ENCODE results near the gene FAM228A. TPM values are rescaled to one million over a fixed set of nuclear protein-coding genes. Genes with fewer than 3 reads are reported as not detected.
"Not testable (repeated sequence)": the region's sequence is repeated elsewhere in the genome, so short reads cannot be mapped to it uniquely, and the experiment has no call there.

FAM228A gene
- total RNA-seq, 1 donor, result 0.10 TPM

DNA sequence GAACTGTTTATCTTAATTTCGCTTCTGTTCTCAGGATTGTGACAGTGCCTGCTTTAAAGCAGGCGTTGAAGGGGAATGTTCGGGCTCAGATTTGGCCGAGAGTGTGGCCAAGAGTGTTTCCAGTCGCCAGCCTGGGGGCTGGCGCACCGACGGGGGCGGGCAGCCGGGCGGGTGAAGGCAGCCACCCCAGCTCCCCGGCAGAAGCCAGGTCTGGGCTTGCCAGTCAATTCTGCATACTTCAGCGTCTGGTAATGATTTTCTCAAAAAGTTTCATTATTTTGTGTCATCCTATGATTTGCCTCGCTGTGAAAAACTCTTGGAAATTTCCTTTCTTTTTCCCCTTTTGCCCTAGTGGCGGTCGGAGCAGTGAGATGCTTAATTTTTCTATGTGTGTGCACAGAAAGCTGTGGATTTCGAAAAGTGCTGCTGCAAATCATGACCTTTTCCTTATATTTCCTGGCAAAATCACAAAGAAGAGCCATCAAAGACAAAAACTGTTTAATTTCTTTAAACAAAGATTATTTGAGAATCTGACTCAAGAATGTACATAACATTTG lies 856 bp downstream of the FAM228A start:
- Histone ChIP-seq H3K4me1 (ENCODE audit: insufficient read depth, low read length) (no peaks in the 10 kb centered on the region), H3K4me3 (ENCODE audit: low read length) (no peak overlapping the region), H3K9me3 (ENCODE audit: low read depth, low read length) (no peaks in the 10 kb centered on the region), H3K27me3 (ENCODE audit: insufficient read depth, low read length) (peaks cover 5% of the 10 kb centered on the region)

DNA sequence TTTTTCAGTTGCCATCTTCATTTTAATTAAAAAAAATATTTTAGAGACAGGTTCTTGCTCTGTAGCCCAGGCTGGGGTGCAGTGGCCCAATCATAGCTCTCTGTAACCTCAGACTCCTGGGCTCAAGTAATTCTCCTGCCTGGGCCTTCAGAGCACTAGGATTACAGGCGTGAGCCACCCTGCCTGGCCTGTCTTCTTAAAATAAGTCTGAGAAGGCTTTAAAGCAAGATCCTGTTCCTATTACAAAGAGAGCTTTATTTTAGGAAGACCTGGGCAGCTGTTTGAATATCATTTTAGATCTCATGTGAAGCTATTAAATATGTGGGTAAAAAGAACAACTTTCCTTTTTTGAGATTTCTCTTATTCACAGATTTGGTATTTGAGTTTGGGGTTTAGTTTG lies 1.5 kb downstream of the FAM228A start:
- H3K27me3 ChIP-seq (ENCODE audit: insufficient read depth, low read length), result peaks cover 5% of the 10 kb centered on the region
- H3K4me1 ChIP-seq (ENCODE audit: insufficient read depth, low read length), result no peaks in the 10 kb centered on the region
- no peak overlapping the region for H3K4me3 ChIP-seq (ENCODE audit: low read length)
- no peaks in the 10 kb centered on the region for H3K9me3 ChIP-seq (ENCODE audit: low read depth, low read length)

DNA sequence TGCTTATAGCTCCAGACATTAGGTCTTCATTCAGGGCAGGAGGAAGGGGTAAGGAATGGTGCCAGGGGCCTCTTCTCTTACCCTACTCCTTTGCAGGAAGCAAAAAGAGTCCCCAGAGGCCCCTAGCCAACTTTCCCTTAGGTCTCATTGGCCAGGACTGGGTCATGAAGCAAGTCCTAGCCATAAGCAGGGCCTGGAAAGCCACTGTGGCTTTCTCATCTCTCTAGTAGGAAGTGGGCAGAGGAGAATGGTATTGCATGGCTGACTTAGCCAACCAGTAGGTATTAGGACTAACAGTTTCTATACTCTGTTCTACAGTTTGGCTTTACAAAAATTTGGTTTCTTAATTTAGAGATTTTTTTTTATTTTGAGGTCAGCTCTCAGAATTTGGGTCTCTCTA lies 4.8 kb downstream of the FAM228A start:
- no peaks in the 10 kb centered on the region for H3K27me3 ChIP-seq (ENCODE audit: insufficient read depth, low read length)
- no peaks in the 10 kb centered on the region for H3K9me3 ChIP-seq (ENCODE audit: low read depth, low read length)
- no peak overlapping the region for H3K4me3 ChIP-seq (ENCODE audit: low read length)
- no peaks in the 10 kb centered on the region for H3K4me1 ChIP-seq (ENCODE audit: insufficient read depth, low read length)

DNA sequence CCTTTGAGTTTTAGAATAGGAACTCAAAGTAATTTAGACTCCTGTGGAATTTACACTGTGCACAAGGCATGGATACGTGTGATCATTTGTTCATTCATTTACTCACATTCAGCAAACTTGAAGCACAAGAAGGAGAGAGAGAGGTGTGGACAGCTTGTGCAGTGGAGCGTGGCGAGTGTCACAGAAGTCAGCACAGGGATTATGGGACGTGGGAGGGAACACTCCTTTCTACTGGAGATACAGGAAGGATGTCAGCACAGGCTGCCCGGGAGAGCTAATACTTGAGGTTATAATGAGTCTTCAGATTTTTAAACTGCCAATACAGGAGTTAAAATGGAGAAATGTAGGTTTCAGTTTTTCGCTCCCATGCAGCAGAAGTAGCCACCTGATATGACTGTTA lies 7.0 kb downstream of the FAM228A start:
- H3K9me3 ChIP-seq (ENCODE audit: low read depth, low read length), result no peaks in the 10 kb centered on the region
- no peaks in the 10 kb centered on the region for H3K27me3 ChIP-seq (ENCODE audit: insufficient read depth, low read length)
- H3K4me3 ChIP-seq (ENCODE audit: low read length), result no peak overlapping the region
- H3K4me1 ChIP-seq (ENCODE audit: insufficient read depth, low read length), result no peaks in the 10 kb centered on the region

DNA sequence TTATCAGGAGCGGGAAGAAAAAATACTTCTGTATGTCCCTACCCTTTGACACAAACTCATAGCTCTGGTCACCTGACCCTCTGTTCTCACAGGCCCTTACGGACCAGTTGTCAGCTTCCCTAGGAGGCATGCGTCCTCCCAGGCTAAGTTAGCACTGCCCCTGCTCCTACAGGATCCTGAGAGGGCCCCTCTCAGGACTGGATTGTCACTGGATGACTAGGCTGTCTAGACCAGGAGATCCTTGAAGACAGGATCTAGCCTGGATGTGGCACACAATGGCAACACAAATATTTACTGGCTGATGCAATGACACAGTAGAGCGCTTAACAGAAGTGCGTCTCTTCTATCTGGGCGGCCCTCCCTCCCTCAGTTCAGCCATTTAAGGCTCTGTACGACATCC lies 7.7 kb downstream of the FAM228A start:
- no peaks in the 10 kb centered on the region for H3K9me3 ChIP-seq (ENCODE audit: low read depth, low read length)
- no peaks in the 10 kb centered on the region for H3K27me3 ChIP-seq (ENCODE audit: insufficient read depth, low read length)
- no peak overlapping the region for H3K4me3 ChIP-seq (ENCODE audit: low read length)
- no peaks in the 10 kb centered on the region for H3K4me1 ChIP-seq (ENCODE audit: insufficient read depth, low read length)

DNA sequence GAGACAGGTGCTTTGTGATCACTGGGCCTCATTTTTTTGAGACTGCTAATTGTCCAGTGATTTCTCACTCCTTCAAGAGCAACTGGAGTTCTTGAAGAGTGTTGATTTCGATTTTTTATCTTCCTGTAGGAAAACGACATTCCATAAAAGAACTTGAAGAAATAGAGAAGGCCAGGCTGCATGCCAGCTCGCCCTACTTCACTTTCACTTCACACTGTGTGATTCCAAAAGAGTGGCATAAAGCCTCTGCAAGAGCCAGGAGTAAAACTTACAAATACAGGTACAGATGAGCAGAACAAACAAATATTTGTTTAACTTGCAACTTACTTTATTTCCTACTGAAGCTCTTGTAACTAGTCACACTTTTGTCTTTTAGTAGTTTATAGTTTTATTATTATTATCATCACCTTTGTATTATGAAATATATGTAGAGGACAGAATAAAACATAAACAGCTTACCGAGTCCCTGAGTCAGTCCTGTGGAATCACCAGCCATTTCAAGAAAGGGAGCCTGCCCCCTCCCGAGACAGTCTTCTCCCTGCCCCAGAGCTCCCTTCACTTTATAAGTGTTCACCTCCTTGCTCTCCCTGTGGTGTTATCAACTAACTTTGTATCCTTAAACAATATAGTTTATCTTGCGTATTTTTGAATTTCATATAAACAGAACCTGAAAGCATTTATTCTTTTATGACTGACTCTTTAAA lies 8.7 kb downstream of the FAM228A start:
- Histone ChIP-seq H3K4me1 (ENCODE audit: insufficient read depth, low read length) (no peaks in the 10 kb centered on the region), H3K27me3 (ENCODE audit: insufficient read depth, low read length) (no peaks in the 10 kb centered on the region), H3K9me3 (ENCODE audit: low read depth, low read length) (no peaks in the 10 kb centered on the region), H3K4me3 (ENCODE audit: low read length) (no peak overlapping the region)

DNA sequence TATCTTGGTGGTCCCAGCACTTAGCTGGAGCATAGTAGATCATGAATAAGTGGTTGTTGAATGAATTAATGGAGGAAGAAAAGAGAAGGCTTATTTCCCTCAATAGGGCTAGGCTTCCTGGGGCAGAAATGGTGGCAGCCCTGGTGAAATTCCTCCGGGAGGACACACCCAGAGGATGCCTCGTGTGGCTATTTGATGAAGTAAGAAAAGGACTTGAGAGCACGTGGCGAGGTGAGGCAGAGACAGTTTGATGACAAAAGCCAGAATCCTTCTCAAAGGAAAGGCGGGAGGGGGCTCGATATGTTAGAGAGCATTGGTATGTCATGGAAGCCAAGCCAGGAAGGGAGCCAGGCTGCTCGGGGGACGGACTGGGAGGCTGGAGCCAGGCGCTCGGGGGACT lies 14.7 kb downstream of the FAM228A start:
- Histone ChIP-seq H3K4me1 (ENCODE audit: insufficient read depth, low read length) (no peaks in the 10 kb centered on the region), H3K27me3 (ENCODE audit: insufficient read depth, low read length) (no peaks in the 10 kb centered on the region), H3K4me3 (ENCODE audit: low read length) (no peak overlapping the region), H3K9me3 (ENCODE audit: low read depth, low read length) (no peaks in the 10 kb centered on the region)

DNA sequence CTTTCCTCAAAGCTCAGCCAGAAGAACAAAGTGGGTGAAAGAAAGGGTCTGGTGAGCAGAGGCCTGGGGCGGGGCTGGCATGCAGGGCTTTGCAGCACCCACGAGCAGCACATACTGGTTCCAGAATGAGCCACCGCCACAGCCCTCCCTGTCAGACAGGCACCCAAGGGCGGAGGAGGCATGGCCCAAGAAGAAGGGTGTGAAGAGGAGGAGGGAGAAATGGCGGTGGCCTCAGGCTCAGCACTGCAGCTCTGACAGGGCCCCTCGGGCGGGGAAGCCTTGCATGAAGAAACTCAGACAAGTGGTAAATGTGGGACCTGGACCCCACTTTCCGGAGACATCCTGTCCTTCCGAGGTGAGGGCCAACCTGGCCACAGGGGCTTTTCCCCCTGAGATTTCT lies 15.7 kb downstream of the FAM228A start:
- Histone ChIP-seq H3K27me3 (ENCODE audit: insufficient read depth, low read length) (no peaks in the 10 kb centered on the region), H3K4me1 (ENCODE audit: insufficient read depth, low read length) (no peaks in the 10 kb centered on the region), H3K9me3 (ENCODE audit: low read depth, low read length) (no peaks in the 10 kb centered on the region)

DNA sequence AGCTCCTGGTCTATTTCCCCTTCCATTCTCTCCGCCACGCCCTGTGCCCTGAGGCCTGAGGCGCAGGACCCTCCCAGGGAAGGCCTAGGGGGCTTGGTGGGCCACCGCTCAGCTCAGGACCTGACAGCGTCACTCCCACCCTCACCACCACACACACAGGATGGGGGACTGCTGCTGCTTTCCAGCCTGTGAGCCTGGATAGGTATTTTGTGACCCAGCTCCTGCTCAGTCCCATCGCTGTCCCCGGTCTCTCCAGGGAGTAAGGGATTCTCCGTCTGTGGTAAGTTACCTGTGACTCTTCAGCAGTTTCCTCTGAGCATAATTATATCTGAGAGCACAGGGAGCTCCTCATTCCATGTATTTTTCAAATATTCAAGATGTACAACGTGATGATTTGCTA lies 16.3 kb downstream of the FAM228A start:
- Histone ChIP-seq H3K4me1 (ENCODE audit: insufficient read depth, low read length) (no peaks in the 10 kb centered on the region), H3K27me3 (ENCODE audit: insufficient read depth, low read length) (no peaks in the 10 kb centered on the region), H3K4me3 (ENCODE audit: low read length) (no peak overlapping the region), H3K9me3 (ENCODE audit: low read depth, low read length) (no peaks in the 10 kb centered on the region)

More for the DNA sequence above, 15.7 kb downstream of the FAM228A start:
- no peak overlapping the region for H3K4me3 ChIP-seq (ENCODE audit: low read length)

DNA sequence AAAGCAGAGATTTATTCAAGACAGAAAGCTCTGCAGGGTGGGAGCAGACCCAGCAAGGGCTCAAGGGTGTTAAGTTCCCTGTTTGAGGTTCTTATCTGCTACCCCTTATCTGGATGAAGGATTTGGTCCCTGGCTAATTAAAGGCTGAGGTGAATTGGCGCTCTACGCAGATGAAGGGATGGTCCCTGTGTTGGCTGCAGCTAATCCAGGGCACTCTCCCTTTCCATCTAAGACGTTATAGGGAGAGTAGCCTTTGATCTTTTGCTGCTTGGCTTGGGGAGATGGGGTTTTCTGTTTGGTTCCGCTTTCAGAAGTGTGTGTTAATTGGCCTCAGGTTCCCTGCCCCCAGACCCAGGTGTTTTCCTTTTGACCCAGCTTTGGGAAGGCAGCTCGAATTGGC lies 17.0 kb downstream of the FAM228A start:
- no peaks in the 10 kb centered on the region for H3K27me3 ChIP-seq (ENCODE audit: insufficient read depth, low read length)
- H3K4me3 ChIP-seq (ENCODE audit: low read length), result no peak overlapping the region
- H3K9me3 ChIP-seq (ENCODE audit: low read depth, low read length), result no peaks in the 10 kb centered on the region
- no peaks in the 10 kb centered on the region for H3K4me1 ChIP-seq (ENCODE audit: insufficient read depth, low read length)

DNA sequence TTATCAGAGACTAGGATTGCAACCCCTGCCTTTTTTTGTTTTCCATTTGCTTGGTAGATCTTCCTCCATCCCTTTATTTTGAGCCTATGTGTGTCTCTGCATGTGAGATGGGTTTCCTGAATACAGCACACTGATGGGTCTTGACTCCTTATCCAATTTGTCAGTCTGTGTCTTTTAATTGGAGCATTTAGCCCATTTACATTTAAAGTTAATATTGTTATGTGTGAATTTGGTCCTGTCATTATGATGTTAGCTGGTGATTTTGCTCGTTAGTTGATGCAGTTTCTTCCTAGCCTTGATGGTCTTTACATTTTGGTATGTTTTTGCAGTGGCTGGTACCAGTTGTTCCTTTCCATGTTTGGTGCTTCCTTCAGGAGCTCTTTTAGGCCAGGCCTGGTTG lies 22.4 kb downstream of the FAM228A start:
- not testable (repeated sequence) for H3K4me3 ChIP-seq (ENCODE audit: low read length); H3K9me3 ChIP-seq (ENCODE audit: low read depth, low read length); H3K27me3 ChIP-seq (ENCODE audit: insufficient read depth, low read length); H3K4me1 ChIP-seq (ENCODE audit: insufficient read depth, low read length)

DNA sequence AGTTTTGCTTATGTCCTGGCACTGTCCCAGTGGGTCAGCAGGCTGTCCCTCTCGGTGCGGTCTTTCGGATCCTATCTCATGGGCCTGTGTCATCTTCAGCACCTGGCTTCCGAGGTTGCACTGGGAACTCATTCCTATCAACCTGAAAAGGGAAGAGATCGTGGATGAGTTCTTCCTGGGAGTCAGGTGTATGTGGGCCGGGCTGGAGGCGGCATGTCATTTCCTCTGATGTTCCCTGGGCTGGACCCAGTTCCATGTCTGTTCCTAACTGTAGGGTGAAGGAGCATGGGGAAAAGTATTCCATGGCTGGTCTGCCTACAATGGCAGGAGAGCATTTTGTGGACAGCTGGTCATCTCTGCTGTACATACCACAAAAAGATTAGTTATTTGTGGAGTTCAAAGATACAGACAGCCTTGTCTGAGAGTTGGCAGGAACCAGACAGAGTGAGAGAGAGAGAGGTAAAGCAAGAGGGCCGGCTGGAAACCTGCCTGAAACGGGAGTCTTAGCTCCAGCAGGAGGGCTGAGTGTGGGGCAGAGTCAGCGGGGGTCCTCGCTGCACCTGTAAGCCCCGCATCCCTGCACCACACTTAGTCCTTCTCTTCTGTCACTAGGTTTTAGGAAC lies 25.2 kb downstream of the FAM228A start:
- Histone ChIP-seq H3K9me3 (ENCODE audit: low read depth, low read length) (no peaks in the 10 kb centered on the region), H3K4me3 (ENCODE audit: low read length) (no peak overlapping the region), H3K4me1 (ENCODE audit: insufficient read depth, low read length) (no peaks in the 10 kb centered on the region), H3K27me3 (ENCODE audit: insufficient read depth, low read length) (no peaks in the 10 kb centered on the region)

DNA sequence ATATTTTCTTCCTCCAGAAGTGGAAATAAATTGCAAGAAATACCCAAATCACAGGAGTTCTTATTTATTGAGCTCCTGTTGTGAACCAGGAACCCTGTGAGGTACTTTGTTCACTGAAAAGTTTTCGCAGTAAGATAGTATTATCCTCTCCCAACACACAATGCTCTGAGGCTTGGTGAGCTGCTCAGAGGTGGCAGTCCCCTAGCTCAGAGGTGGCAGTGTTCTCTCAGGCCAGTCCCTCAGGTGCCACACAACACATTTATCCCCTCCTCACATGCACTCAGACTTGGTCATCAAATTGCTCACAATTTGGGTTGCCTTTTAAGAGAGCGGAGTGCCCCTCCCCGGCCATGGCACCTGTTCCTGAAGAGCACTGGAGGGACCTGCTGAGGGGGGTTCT lies 25.9 kb downstream of the FAM228A start:
- H3K4me3 ChIP-seq (ENCODE audit: low read length), result no peak overlapping the region
- no peaks in the 10 kb centered on the region for H3K27me3 ChIP-seq (ENCODE audit: insufficient read depth, low read length)
- no peaks in the 10 kb centered on the region for H3K9me3 ChIP-seq (ENCODE audit: low read depth, low read length)
- no peaks in the 10 kb centered on the region for H3K4me1 ChIP-seq (ENCODE audit: insufficient read depth, low read length)

DNA sequence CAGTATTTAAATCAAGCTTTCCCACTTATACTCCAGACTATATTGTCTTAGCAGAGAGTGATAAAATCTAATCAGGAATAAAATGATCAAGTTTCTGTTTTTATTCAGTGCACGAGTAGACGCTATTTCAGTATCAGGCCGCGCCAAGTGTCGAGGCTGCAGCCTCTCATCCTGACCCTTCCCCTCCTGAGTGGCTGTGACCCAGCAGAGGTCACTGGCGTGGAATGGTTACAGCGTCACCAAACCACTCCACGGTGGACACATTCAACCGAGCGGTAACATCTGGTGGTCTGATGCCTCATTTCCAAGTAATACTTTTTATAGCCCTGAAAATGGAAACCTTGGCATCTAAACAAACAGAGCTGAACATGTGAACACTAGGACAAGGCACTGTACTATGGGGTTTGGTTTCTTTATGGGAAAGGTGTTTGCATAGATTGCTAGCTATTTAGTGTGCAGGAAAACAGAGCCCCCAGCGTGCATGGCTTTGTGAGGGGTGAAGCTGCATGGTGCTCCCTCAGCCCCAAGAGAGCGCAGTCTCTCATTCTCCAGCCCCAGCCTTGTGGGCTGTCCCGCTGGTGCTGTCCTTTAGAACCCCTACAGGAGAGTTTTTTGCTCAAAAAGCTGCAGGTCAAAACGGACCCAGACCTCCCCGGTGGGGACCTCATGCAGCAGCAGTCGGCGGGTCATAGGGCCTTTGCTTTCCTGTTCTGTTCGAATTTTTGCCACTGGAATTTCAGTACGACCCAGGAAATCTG lies 28.4 kb downstream of the FAM228A start:
- H3K27me3 ChIP-seq (ENCODE audit: insufficient read depth, low read length), result no peaks in the 10 kb centered on the region
- H3K4me1 ChIP-seq (ENCODE audit: insufficient read depth, low read length), result no peaks in the 10 kb centered on the region
- H3K9me3 ChIP-seq (ENCODE audit: low read depth, low read length), result no peaks in the 10 kb centered on the region
- H3K4me3 ChIP-seq (ENCODE audit: low read length), result no peak overlapping the region

DNA sequence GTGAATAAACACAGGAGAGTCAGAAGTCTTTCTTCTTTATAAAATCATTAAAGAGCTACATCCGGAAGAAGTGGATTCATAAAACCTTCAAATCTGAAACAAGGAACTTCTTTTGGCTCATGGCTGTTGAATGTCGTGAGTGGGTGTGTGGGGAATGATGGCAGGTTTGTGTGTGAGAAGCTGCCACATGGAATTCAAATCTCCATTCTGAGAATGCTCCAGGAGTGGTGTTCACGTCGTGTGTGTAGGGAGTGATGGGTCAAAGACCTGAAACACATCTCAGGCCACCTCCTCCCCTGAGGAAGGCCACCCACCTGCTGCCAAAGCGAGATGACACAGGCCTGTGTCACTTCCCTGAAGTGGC lies 28.9 kb downstream of the FAM228A start:
- Histone ChIP-seq H3K27me3 (ENCODE audit: insufficient read depth, low read length) (no peaks in the 10 kb centered on the region), H3K4me1 (ENCODE audit: insufficient read depth, low read length) (no peaks in the 10 kb centered on the region), H3K4me3 (ENCODE audit: low read length) (no peak overlapping the region), H3K9me3 (ENCODE audit: low read depth, low read length) (no peaks in the 10 kb centered on the region)
